Sigmoid colon (tissue), 7 donors: Measurements from ENCODE around the gene TMEM88. TPM values are rescaled to one million over a fixed set of nuclear protein-coding genes. Genes with fewer than 3 reads are reported as not detected.
A peak's percentile ranks its signal among the peaks of the same experiment; 100 is the strongest.

Experiments
- DNase-seq: peaks from one replicate; pipeline ENCODE4 v3.0.0-alpha.2; 2019
- H3K27ac ChIP-seq, 4 donors: fragments of 200-600 bp; sonication (generic); one replicate each; pipeline ENCODE4 v1.5.1; 2016 to 2019; ENCODE audit warnings: mild to moderate bottlenecking in 1 of 4
- H3K27me3 ChIP-seq, 3 donors: fragments of 200-600 bp; sonication (generic); one replicate each; pipeline ENCODE4 v1.5.1; 2019; ENCODE audit warnings: mild to moderate bottlenecking in 1 of 3
- H3K36me3 ChIP-seq, 4 donors: fragments of 200-600 bp; sonication (generic); one replicate each; pipeline ENCODE4 v1.5.1; 2016 to 2019
- H3K4me1 ChIP-seq, 4 donors: fragments of 200-600 bp; sonication (generic); one replicate each; pipeline ENCODE4 v1.5.1; 2017 to 2019
- H3K4me3 ChIP-seq, 4 donors: fragments of 200-600 bp; sonication (generic); one replicate each; pipeline ENCODE4 v1.5.1; 2017 to 2019; ENCODE audit warnings: mild to moderate bottlenecking in 2 of 4, moderate library complexity in 1 of 4
- H3K9me3 ChIP-seq, 4 donors: fragments of 200-600 bp in 3 of 4; sonication (generic) in 3 of 4; one replicate each; pipeline versions ENCODE4 v1.5.1 to v1.6.1; 2013 to 2019
- CTCF ChIP-seq, 4 experiments: fragments of 450-650 bp in 3 of 4; fragments of 200-600 bp in 1 of 4; IDR thresholded peaks; one replicate each; pipeline ENCODE4 v1.5.1; 2016 to 2019; ENCODE audit warnings: antibody characterized with exemption in 4 of 4, mild to moderate bottlenecking in 3 of 4, moderate library complexity in 2 of 4
- EP300 ChIP-seq, 4 donors: sonication (generic); formaldehyde crosslinking; IDR thresholded peaks; one replicate each; pipeline ENCODE4 v1.6.1; 2017; ENCODE audit warnings: antibody characterized with exemption in 4 of 4
- POLR2A ChIP-seq, 2 donors: fragments of 450-650 bp; IDR thresholded peaks; one replicate each; pipeline ENCODE4 v1.6.1; 2016; ENCODE audit warnings: antibody characterized with exemption in 2 of 2, mild to moderate bottlenecking in 2 of 2, moderate library complexity in 2 of 2
- POLR2AphosphoS5 ChIP-seq, 4 donors: sonication (generic); formaldehyde crosslinking; IDR thresholded peaks; one replicate each; pipeline ENCODE4 v1.6.1; 2017; ENCODE audit warnings: antibody characterized with exemption in 4 of 4
- WGBS, 2 donors: extraction: QIAGEN DNeasy Blood & Tissue Kit; methylation state at CpG; one replicate each; pipeline ENCODE4 v1.1.7; 2013; 5-methylcytosine and 5-hydroxymethylcytosine counted together
- intact Hi-C: fragments of 100-400 bp; cut with DNase I; formaldehyde crosslinking; loops from one replicate; pipeline ENCODE4 v1.15.1; 2023
- polyA plus RNA-seq, 3 donors: library from polyadenylated mRNA; stranded (reverse); fragments of 200-250 nt; gene quantifications; one replicate each; pipeline ENCODE4 v1.2.3, GENCODE V29; 2013
- total RNA-seq, 4 donors: library from RNA; depleted of rRNA; stranded (reverse); fragments of >200 nt; gene quantifications; one replicate each; pipeline ENCODE4 v1.1.0, GENCODE V29; 2016
- donor health status: healthy with polysubstance abuse.
- donor health status: Bipolar disorder and iron deficiency.
- donor health status: healthy.

Gene TMEM88
- total and polyA plus RNA-seq, 7 donors, result 2.4 to 19.9 (median 10.0) TPM

GRCh38 chr17:7897090-7897489, 42.2 kb downstream of the TMEM88 start:
- Histone ChIP-seq H3K27me3 (no peaks in the 10 kb centered on the region), H3K27ac (no peak overlapping the region), H3K4me3 (no peak overlapping the region), H3K4me1 (no peaks in the 10 kb centered on the region), H3K9me3 (no peaks in the 10 kb centered on the region), H3K36me3 (peaks cover 38 to 100% (median 79%) of the 10 kb centered on the region in 4 donors)
- TF ChIP-seq POLR2A (IDR thresholded peaks at IDR 0.05) (no peak), POLR2AphosphoS5 (IDR thresholded peaks at IDR 0.05) (no peak), EP300 (IDR thresholded peaks at IDR 0.05) (no peak), CTCF (IDR thresholded peaks at IDR 0.05) (no peak)
- DNase-seq, result no peak
- intact Hi-C loops, result loop anchor here (10.0 kb wide), 1 partner anchor 72 kb away; no protein-coding TSS in a partner anchor
- WGBS, 2 donors, result 86 to 92% methylated on average over 13 of the region's 13 CpGs

- intact Hi-C loops, result loop anchor here (10.0 kb wide), 1 partner anchor 73 kb away; no protein-coding TSS in a partner anchor
- H3K36me3 ChIP-seq, result peaks cover 38 to 100% (median 81%) of the 10 kb centered on the region in 4 donors
- no peaks in the 10 kb centered on the region for H3K27me3 ChIP-seq
- TF ChIP-seq CTCF (IDR thresholded peaks at IDR 0.05) (peak in 3 of 4 experiments; percentile 21 to 56 (median 50)), POLR2AphosphoS5 (IDR thresholded peaks at IDR 0.05) (no peak), EP300 (IDR thresholded peaks at IDR 0.05) (no peak), POLR2A (IDR thresholded peaks at IDR 0.05) (no peak)
- no peaks in the 10 kb centered on the region for H3K4me1 ChIP-seq
- DNase-seq, result no peak
- no peak overlapping the region for H3K27ac ChIP-seq
- 29 to 61% methylated on average over 6 of the region's 6 CpGs for WGBS, 2 donors
- H3K9me3 ChIP-seq, result no peaks in the 10 kb centered on the region
- no peak overlapping the region for H3K4me3 ChIP-seq
Observed at GRCh38 chr17:7897773-7898172, 42.9 kb downstream of the TMEM88 start.

- no peaks in the 10 kb centered on the region for H3K9me3 ChIP-seq
- intact Hi-C loops, result no loop called here
- no peaks in the 10 kb centered on the region for H3K4me1 ChIP-seq
- peak; percentile 34 for DNase-seq
- no peak for TF ChIP-seq CTCF (IDR thresholded peaks at IDR 0.05)
- TF ChIP-seq POLR2AphosphoS5 (IDR thresholded peaks at IDR 0.05), result no peak
- TF ChIP-seq POLR2A (IDR thresholded peaks at IDR 0.05), result no peak
- no peak for TF ChIP-seq EP300 (IDR thresholded peaks at IDR 0.05)
- H3K27ac ChIP-seq, result no peak overlapping the region
- no peak overlapping the region for H3K4me3 ChIP-seq
- WGBS, 2 donors, result 88 to 90% methylated on average over 22 of the region's 22 CpGs
- H3K36me3 ChIP-seq, result peaks cover 66 to 100% (median 84%) of the 10 kb centered on the region in 4 donors
- no peaks in the 10 kb centered on the region for H3K27me3 ChIP-seq
Observed at GRCh38 chr17:7903154-7904103, 48.6 kb downstream of the TMEM88 start.

Other genes with a start within 250 kb of the TMEM88 start
- 10 to 100 TPM; 33.8 to 35.5 (median 34.6) TPM for gene FXR2, start 240.2 kb upstream of the TMEM88 start, total RNA-seq
- 10 to 100 TPM; 21.3 to 27.4 (median 21.6) TPM for gene FXR2, start 240.2 kb upstream of the TMEM88 start, polyA plus RNA-seq
- gene SAT2, start 227.2 kb upstream of the TMEM88 start, total RNA-seq, result 100 to 1,000 TPM in 2 of 4 donors, 10 to 100 TPM in 2; 72.9 to 116 (median 99.2) TPM
- 100 to 1,000 TPM in 2 of 3 donors, 10 to 100 TPM in 1; 96.9 to 115 (median 107) TPM for gene SAT2, start 227.2 kb upstream of the TMEM88 start, polyA plus RNA-seq
- not detected for gene SHBG, start 224.9 kb upstream of the TMEM88 start, total RNA-seq
- 1 to 10 TPM in 1 of 3 donors, under 1 TPM in 1, not detected in 1; 0.34 to 1.2 TPM for gene SHBG, start 224.9 kb upstream of the TMEM88 start, polyA plus RNA-seq
- gene ATP1B2, start 204.1 kb upstream of the TMEM88 start, total RNA-seq, result 1 to 10 TPM; 1.2 to 4.2 (median 1.5) TPM
- 1 to 10 TPM in 1 of 3 donors, under 1 TPM in 1, not detected in 1; 0.60 to 1.2 TPM for gene ATP1B2, start 204.1 kb upstream of the TMEM88 start, polyA plus RNA-seq
- 10 to 100 TPM; 14.0 to 31.5 (median 15.9) TPM for gene TP53, start 167.6 kb upstream of the TMEM88 start, total RNA-seq
- 10 to 100 TPM; 14.4 to 45.3 (median 16.2) TPM for gene TP53, start 167.6 kb upstream of the TMEM88 start, polyA plus RNA-seq
- gene WRAP53, start 166.6 kb upstream of the TMEM88 start, total RNA-seq, result 10 to 100 TPM in 1 of 4 donors, 1 to 10 TPM in 3; 3.9 to 16.3 (median 4.8) TPM
- 10 to 100 TPM in 1 of 3 donors, 1 to 10 TPM in 2; 3.6 to 15.5 (median 7.6) TPM for gene WRAP53, start 166.6 kb upstream of the TMEM88 start, polyA plus RNA-seq
- under 1 TPM; 0.28 to 0.71 (median 0.44) TPM for gene EFNB3, start 149.9 kb upstream of the TMEM88 start, total RNA-seq
- 1 to 10 TPM in 1 of 3 donors, not detected in 2; 1.0 TPM for gene EFNB3, start 149.9 kb upstream of the TMEM88 start, polyA plus RNA-seq
- gene DNAH2, start 137.3 kb upstream of the TMEM88 start, total RNA-seq, result under 1 TPM in 3 of 4 donors, not detected in 1; under 0.01 to 0.36 (median 0.28) TPM
- under 1 TPM in 1 of 3 donors, not detected in 2; 0.32 TPM for gene DNAH2, start 137.3 kb upstream of the TMEM88 start, polyA plus RNA-seq
- 10 to 100 TPM in 1 of 4 donors, 1 to 10 TPM in 3; 6.1 to 11.6 (median 8.5) TPM for gene KDM6B, start 20.8 kb upstream of the TMEM88 start, total RNA-seq
- 10 to 100 TPM in 1 of 3 donors, 1 to 10 TPM in 2; 5.5 to 19.4 (median 6.0) TPM for gene KDM6B, start 20.8 kb upstream of the TMEM88 start, polyA plus RNA-seq
- gene NAA38, start 2.5 kb downstream of the TMEM88 start, total RNA-seq, result 100 to 1,000 TPM in 3 of 4 donors, 10 to 100 TPM in 1; 92.4 to 206 (median 106) TPM
- 100 to 1,000 TPM in 2 of 3 donors, 10 to 100 TPM in 1; 99.4 to 148 (median 138) TPM for gene NAA38, start 2.5 kb downstream of the TMEM88 start, polyA plus RNA-seq
- gene CYB5D1, start 2.9 kb downstream of the TMEM88 start, total RNA-seq, result 10 to 100 TPM in 2 of 4 donors, 1 to 10 TPM in 2; 7.1 to 14.4 (median 10.7) TPM
- 1 to 10 TPM; 4.2 to 8.6 (median 4.6) TPM for gene CYB5D1, start 2.9 kb downstream of the TMEM88 start, polyA plus RNA-seq
- gene CHD3, start 33.7 kb downstream of the TMEM88 start, total RNA-seq, result 100 to 1,000 TPM in 3 of 4 donors, 10 to 100 TPM in 1; 97.2 to 147 (median 117) TPM
- 10 to 100 TPM; 33.8 to 88.9 (median 47.4) TPM for gene CHD3, start 33.7 kb downstream of the TMEM88 start, polyA plus RNA-seq
- 1 to 10 TPM; 3.2 to 4.5 (median 4.2) TPM for gene RNF227, start 61.2 kb downstream of the TMEM88 start, total RNA-seq
- 1 to 10 TPM in 2 of 3 donors, under 1 TPM in 1; 0.69 to 3.6 (median 1.8) TPM for gene RNF227, start 61.2 kb downstream of the TMEM88 start, polyA plus RNA-seq
- 1 to 10 TPM in 1 of 4 donors, under 1 TPM in 2, not detected in 1; 0.54 to 2.1 (median 0.66) TPM for gene KCNAB3, start 74.8 kb downstream of the TMEM88 start, total RNA-seq
- gene KCNAB3, start 74.8 kb downstream of the TMEM88 start, polyA plus RNA-seq, result 1 to 10 TPM in 1 of 3 donors, under 1 TPM in 2; 0.60 to 5.5 (median 0.69) TPM
- 10 to 100 TPM; 33.5 to 66.5 (median 45.7) TPM for gene TRAPPC1, start 76.9 kb downstream of the TMEM88 start, total RNA-seq
- gene TRAPPC1, start 76.9 kb downstream of the TMEM88 start, polyA plus RNA-seq, result 100 to 1,000 TPM; 123 to 170 (median 123) TPM
- 10 to 100 TPM; 11.8 to 40.4 (median 30.0) TPM for gene CNTROB, start 77.1 kb downstream of the TMEM88 start, total RNA-seq
- gene CNTROB, start 77.1 kb downstream of the TMEM88 start, polyA plus RNA-seq, result 10 to 100 TPM; 16.6 to 33.3 (median 16.8) TPM
- not detected for gene GUCY2D, start 147.5 kb downstream of the TMEM88 start, total RNA-seq
- gene GUCY2D, start 147.5 kb downstream of the TMEM88 start, polyA plus RNA-seq, result under 1 TPM in 1 of 3 donors, not detected in 2; 0.04 TPM
- 1 to 10 TPM; 2.8 to 5.3 (median 4.3) TPM for gene ALOX15B, start 184.0 kb downstream of the TMEM88 start, total RNA-seq
- 1 to 10 TPM; 1.2 to 3.2 (median 1.8) TPM for gene ALOX15B, start 184.0 kb downstream of the TMEM88 start, polyA plus RNA-seq
- gene ALOX12B, start 232.7 kb downstream of the TMEM88 start, total RNA-seq, result not detected
- gene ALOX12B, start 232.7 kb downstream of the TMEM88 start, polyA plus RNA-seq, result under 1 TPM in 1 of 3 donors, not detected in 2; 0.52 TPM